Measurements from ENCODE around the gene SETD4. TPM values are rescaled to one million over a fixed set of nuclear protein-coding genes. Genes with fewer than 3 reads are reported as not detected.
A peak's percentile ranks its signal among the peaks of the same experiment; 100 is the strongest.

The SETD4 gene
- total RNA-seq, 1 experiment from 2014 or later: 15.6 TPM

- Histone ChIP-seq H3K4me1 (ENCODE audit: control insufficient read depth, insufficient read depth, low read length) (peaks cover 3% of the 10 kb centered on the region; the same call in 1 of the 2 replicates), H3K27me3 (ENCODE audit: control insufficient read depth, insufficient read depth, low read length) (no peaks in the 10 kb centered on the region), H3K27ac (ENCODE audit: low read length) (peak overlapping the region; percentile 93), H3K9me3 (ENCODE audit: control insufficient read depth, insufficient read depth, low read depth, low read length) (no peaks in the 10 kb centered on the region), H3K36me3 (ENCODE audit: control insufficient read depth, insufficient read depth, low read length) (peaks cover 2% of the 10 kb centered on the region; the same call in 1 of the 2 replicates), H3K4me3 (ENCODE audit: low read depth in 2 of 2, low read length in 2 of 2) (peak overlapping the region; percentile 74 to 87)
- DNase-seq (ENCODE audit: low read depth, low spot score): peak; percentile 27
- ChIA-PET CTCF (interaction anchor here (1.1 kb wide), 1 partner anchor 53 kb away, joined by 4 read pairs; no protein-coding TSS in a partner anchor), POLR2A (interaction anchor here (0.8 kb wide), 1 partner anchor 10 kb away, joined by 5 read pairs; the partner anchor contains the start of gene CBR1)
- BruUV-seq (replicated peaks): no TSS peak
- intact Hi-C loops (cut with micrococcal nuclease; ENCODE audit: unreplicated experiment): no loop called here
- in situ Hi-C loops (cut with HindIII; ENCODE audit: low pct_unique_long_range_greater_than_20kb, low sequenced_read_pairs): no loop called here
- TF ChIP-seq TCF7L2 (IDR thresholded peaks at IDR 0.05; ENCODE audit: low read depth, low read length) (no peak), SIN3A (IDR thresholded peaks at IDR 0.05; ENCODE audit: borderline replicate concordance, insufficient read depth, low read depth, low read length) (no peak), POLR2AphosphoS5 (IDR thresholded peaks at IDR 0.05; ENCODE audit: low read depth, low read length) (no peak)
- TF ChIP-seq, protein P1, sequence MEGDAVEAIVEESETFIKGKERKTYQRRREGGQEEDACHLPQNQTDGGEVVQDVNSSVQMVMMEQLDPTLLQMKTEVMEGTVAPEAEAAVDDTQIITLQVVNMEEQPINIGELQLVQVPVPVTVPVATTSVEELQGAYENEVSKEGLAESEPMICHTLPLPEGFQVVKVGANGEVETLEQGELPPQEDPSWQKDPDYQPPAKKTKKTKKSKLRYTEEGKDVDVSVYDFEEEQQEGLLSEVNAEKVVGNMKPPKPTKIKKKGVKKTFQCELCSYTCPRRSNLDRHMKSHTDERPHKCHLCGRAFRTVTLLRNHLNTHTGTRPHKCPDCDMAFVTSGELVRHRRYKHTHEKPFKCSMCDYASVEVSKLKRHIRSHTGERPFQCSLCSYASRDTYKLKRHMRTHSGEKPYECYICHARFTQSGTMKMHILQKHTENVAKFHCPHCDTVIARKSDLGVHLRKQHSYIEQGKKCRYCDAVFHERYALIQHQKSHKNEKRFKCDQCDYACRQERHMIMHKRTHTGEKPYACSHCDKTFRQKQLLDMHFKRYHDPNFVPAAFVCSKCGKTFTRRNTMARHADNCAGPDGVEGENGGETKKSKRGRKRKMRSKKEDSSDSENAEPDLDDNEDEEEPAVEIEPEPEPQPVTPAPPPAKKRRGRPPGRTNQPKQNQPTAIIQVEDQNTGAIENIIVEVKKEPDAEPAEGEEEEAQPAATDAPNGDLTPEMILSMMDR (IDR thresholded peaks at IDR 0.05): no peak
- TF ChIP-seq, protein P2, sequence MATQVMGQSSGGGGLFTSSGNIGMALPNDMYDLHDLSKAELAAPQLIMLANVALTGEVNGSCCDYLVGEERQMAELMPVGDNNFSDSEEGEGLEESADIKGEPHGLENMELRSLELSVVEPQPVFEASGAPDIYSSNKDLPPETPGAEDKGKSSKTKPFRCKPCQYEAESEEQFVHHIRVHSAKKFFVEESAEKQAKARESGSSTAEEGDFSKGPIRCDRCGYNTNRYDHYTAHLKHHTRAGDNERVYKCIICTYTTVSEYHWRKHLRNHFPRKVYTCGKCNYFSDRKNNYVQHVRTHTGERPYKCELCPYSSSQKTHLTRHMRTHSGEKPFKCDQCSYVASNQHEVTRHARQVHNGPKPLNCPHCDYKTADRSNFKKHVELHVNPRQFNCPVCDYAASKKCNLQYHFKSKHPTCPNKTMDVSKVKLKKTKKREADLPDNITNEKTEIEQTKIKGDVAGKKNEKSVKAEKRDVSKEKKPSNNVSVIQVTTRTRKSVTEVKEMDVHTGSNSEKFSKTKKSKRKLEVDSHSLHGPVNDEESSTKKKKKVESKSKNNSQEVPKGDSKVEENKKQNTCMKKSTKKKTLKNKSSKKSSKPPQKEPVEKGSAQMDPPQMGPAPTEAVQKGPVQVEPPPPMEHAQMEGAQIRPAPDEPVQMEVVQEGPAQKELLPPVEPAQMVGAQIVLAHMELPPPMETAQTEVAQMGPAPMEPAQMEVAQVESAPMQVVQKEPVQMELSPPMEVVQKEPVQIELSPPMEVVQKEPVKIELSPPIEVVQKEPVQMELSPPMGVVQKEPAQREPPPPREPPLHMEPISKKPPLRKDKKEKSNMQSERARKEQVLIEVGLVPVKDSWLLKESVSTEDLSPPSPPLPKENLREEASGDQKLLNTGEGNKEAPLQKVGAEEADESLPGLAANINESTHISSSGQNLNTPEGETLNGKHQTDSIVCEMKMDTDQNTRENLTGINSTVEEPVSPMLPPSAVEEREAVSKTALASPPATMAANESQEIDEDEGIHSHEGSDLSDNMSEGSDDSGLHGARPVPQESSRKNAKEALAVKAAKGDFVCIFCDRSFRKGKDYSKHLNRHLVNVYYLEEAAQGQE (IDR thresholded peaks at IDR 0.05; ENCODE audit: insufficient read depth in 1 of 2, low read depth in 2 of 2, low read length in 1 of 2): no peak
- peak; percentile 78 for ATAC-seq
These were observed 535 bp downstream of the SETD4 start for GRCh38 chr21:36059823-36060158.

DNA sequence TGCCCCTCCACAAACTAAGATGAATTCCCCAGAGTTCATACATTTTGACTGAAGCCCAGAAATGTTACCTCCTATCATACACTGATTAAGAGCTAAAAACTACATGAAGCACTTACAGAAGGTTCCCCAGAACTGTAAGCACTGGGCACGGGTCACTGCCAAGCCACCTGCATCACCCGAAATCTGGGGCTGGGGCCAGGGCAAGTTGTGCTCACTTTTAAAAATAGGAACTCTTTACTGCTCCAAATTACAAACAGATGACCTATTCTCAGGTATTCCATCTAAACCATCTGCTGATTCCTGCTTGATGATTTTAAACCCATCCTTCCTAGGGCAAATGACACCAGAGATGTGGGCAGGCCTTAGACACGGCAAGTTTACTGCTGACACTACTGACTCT lies 4.8 kb downstream of the SETD4 start:
- DNase-seq (ENCODE audit: low read depth, low spot score): no peak
- TF ChIP-seq, protein P2 (IDR thresholded peaks at IDR 0.05; ENCODE audit: insufficient read depth in 1 of 2, low read depth in 2 of 2, low read length in 1 of 2): no peak
- TF ChIP-seq SIN3A (IDR thresholded peaks at IDR 0.05; ENCODE audit: borderline replicate concordance, insufficient read depth, low read depth, low read length) (no peak), TCF7L2 (IDR thresholded peaks at IDR 0.05; ENCODE audit: low read depth, low read length) (no peak), POLR2AphosphoS5 (IDR thresholded peaks at IDR 0.05; ENCODE audit: low read depth, low read length) (no peak)
- TF ChIP-seq, protein P1 (IDR thresholded peaks at IDR 0.05): no peak
- POLR2A ChIA-PET: no interaction called here
- intact Hi-C loops (cut with micrococcal nuclease; ENCODE audit: unreplicated experiment): no loop called here
- Histone ChIP-seq H3K36me3 (ENCODE audit: control insufficient read depth, insufficient read depth, low read length) (peaks cover 5% of the 10 kb centered on the region), H3K9me3 (ENCODE audit: control insufficient read depth, insufficient read depth, low read depth, low read length) (no peaks in the 10 kb centered on the region), H3K27ac (ENCODE audit: low read length) (no peak overlapping the region), H3K27me3 (ENCODE audit: control insufficient read depth, insufficient read depth, low read length) (no peaks in the 10 kb centered on the region), H3K4me3 (ENCODE audit: low read depth in 2 of 2, low read length in 2 of 2) (no peak overlapping the region), H3K4me1 (ENCODE audit: control insufficient read depth, insufficient read depth, low read length) (no peaks in the 10 kb centered on the region)
- CTCF ChIA-PET: no interaction called here
- in situ Hi-C loops (cut with HindIII; ENCODE audit: low pct_unique_long_range_greater_than_20kb, low sequenced_read_pairs): no loop called here
- no TSS peak for BruUV-seq (replicated peaks)
- ATAC-seq: no peak
